ENCODE measurements around the gene CD58.

CD58 gene

GRCh38 chr1:116578581-116578980, 7.8 kb upstream of the CD58 start:
- TF ChIP-seq ESRRG (CRISPR knock-in tag; IDR thresholded peaks at IDR 0.05) (no peak), ZC3H10 (CRISPR knock-in tag; IDR thresholded peaks at IDR 0.05) (no peak), RARB (CRISPR knock-in tag; IDR thresholded peaks at IDR 0.05) (no peak), CSDC2 (CRISPR knock-in tag; IDR thresholded peaks at IDR 0.05) (no peak), TOX (CRISPR knock-in tag; IDR thresholded peaks at IDR 0.05; ENCODE audit: borderline replicate concordance) (no peak), BACH2 (CRISPR knock-in tag; IDR thresholded peaks at IDR 0.05; ENCODE audit: borderline replicate concordance) (no peak), ZFP30 (CRISPR knock-in tag; IDR thresholded peaks at IDR 0.05) (no peak), ARNTL (CRISPR knock-in tag; IDR thresholded peaks at IDR 0.05; ENCODE audit: borderline replicate concordance, low read depth) (no peak), CREB5 (CRISPR knock-in tag; IDR thresholded peaks at IDR 0.05; ENCODE audit: low read depth) (no peak), POU6F1 (CRISPR knock-in tag; IDR thresholded peaks at IDR 0.05; ENCODE audit: borderline replicate concordance, low read depth) (no peak), OSR1 (CRISPR knock-in tag; IDR thresholded peaks at IDR 0.05) (no peak), PPARA (CRISPR knock-in tag; IDR thresholded peaks at IDR 0.05; ENCODE audit: borderline replicate concordance) (no peak), TSHZ2 (CRISPR knock-in tag; IDR thresholded peaks at IDR 0.05) (no peak), CSRNP3 (CRISPR knock-in tag; IDR thresholded peaks at IDR 0.05) (no peak), GLIS3 (CRISPR knock-in tag; IDR thresholded peaks at IDR 0.05) (no peak), TCF4 (CRISPR knock-in tag; IDR thresholded peaks at IDR 0.05; ENCODE audit: borderline replicate concordance) (no peak), ZFP3 (CRISPR knock-in tag; IDR thresholded peaks at IDR 0.05) (no peak), ZNF565 (CRISPR knock-in tag; conservative IDR thresholded peaks at IDR 0.05; ENCODE audit: low read depth) (no peak), ZNF8 (CRISPR knock-in tag; IDR thresholded peaks at IDR 0.05) (no peak)
- ATAC-seq: no peak

GRCh38 chr1:116577759-116578314, 7.0 kb upstream of the CD58 start:
- ATAC-seq: no peak
- TF ChIP-seq ESRRG (CRISPR knock-in tag; IDR thresholded peaks at IDR 0.05) (no peak), PPARA (CRISPR knock-in tag; IDR thresholded peaks at IDR 0.05; ENCODE audit: borderline replicate concordance) (no peak), CSDC2 (CRISPR knock-in tag; IDR thresholded peaks at IDR 0.05) (no peak), ZNF70 (CRISPR knock-in tag; IDR thresholded peaks at IDR 0.05) (no peak)

GRCh38 chr1:116574581-116575291, 3.9 kb upstream of the CD58 start:
- TF ChIP-seq CSDC2 (CRISPR knock-in tag; IDR thresholded peaks at IDR 0.05) (no peak), ESRRG (CRISPR knock-in tag; IDR thresholded peaks at IDR 0.05) (no peak), POU6F1 (CRISPR knock-in tag; IDR thresholded peaks at IDR 0.05; ENCODE audit: borderline replicate concordance, low read depth) (no peak), GLIS3 (CRISPR knock-in tag; IDR thresholded peaks at IDR 0.05) (no peak), BACH2 (CRISPR knock-in tag; IDR thresholded peaks at IDR 0.05; ENCODE audit: borderline replicate concordance) (no peak), TCF4 (CRISPR knock-in tag; IDR thresholded peaks at IDR 0.05; ENCODE audit: borderline replicate concordance) (no peak), ZC3H10 (CRISPR knock-in tag; IDR thresholded peaks at IDR 0.05) (no peak), TOX (CRISPR knock-in tag; IDR thresholded peaks at IDR 0.05; ENCODE audit: borderline replicate concordance) (no peak), SNAI2 (CRISPR knock-in tag; IDR thresholded peaks at IDR 0.05) (no peak), PPARA (CRISPR knock-in tag; IDR thresholded peaks at IDR 0.05; ENCODE audit: borderline replicate concordance) (no peak), ZNF565 (CRISPR knock-in tag; conservative IDR thresholded peaks at IDR 0.05; ENCODE audit: low read depth) (no peak), ARNTL (CRISPR knock-in tag; IDR thresholded peaks at IDR 0.05; ENCODE audit: borderline replicate concordance, low read depth) (no peak), ZFP3 (CRISPR knock-in tag; IDR thresholded peaks at IDR 0.05) (no peak), TSHZ2 (CRISPR knock-in tag; IDR thresholded peaks at IDR 0.05) (no peak), ZFP30 (CRISPR knock-in tag; IDR thresholded peaks at IDR 0.05) (no peak), OSR1 (CRISPR knock-in tag; IDR thresholded peaks at IDR 0.05) (no peak), ZNF70 (CRISPR knock-in tag; IDR thresholded peaks at IDR 0.05) (no peak)
- ATAC-seq: peak; percentile 14; the same call in 1 of the 3 replicates
